Measurements from ENCODE around the gene VAMP2.

VAMP2 gene

GRCh38 chr17:8141741-8142140 lies 21.0 kb downstream of the VAMP2 start:
- DNase-seq: no peak

GRCh38 chr17:8141045-8141444 lies 21.7 kb downstream of the VAMP2 start:
- no peak for DNase-seq

GRCh38 chr17:8140065-8141029 lies 22.4 kb downstream of the VAMP2 start:
- DNase-seq: no peak

GRCh38 chr17:8138672-8139371 lies 23.9 kb downstream of the VAMP2 start:
- peak; percentile 95 for DNase-seq

GRCh38 chr17:8138374-8138671 lies 24.4 kb downstream of the VAMP2 start:
- no peak for DNase-seq

- DNase-seq: no peak
Measured at GRCh38 chr17:8137645-8138373, 24.9 kb downstream of the VAMP2 start.

- DNase-seq: no peak
Measured at GRCh38 chr17:8133941-8134340, 28.8 kb downstream of the VAMP2 start.

- DNase-seq: no peak
Measured at GRCh38 chr17:8133399-8133798, 29.3 kb downstream of the VAMP2 start.

- no peak for DNase-seq
Measured at GRCh38 chr17:8131844-8132441, 30.8 kb downstream of the VAMP2 start.

GRCh38 chr17:8128125-8128784 lies 34.5 kb downstream of the VAMP2 start:
- DNase-seq: no peak

GRCh38 chr17:8126491-8127066 lies 36.2 kb downstream of the VAMP2 start:
- DNase-seq: peak; percentile 21

- peak; percentile 51 for DNase-seq
Measured at GRCh38 chr17:8125947-8126490, 36.7 kb downstream of the VAMP2 start.

- no peak for DNase-seq
Measured at GRCh38 chr17:8125154-8125946, 37.4 kb downstream of the VAMP2 start.

- no peak for DNase-seq
Measured at GRCh38 chr17:8124350-8125153, 38.2 kb downstream of the VAMP2 start.

GRCh38 chr17:8123695-8124349 lies 38.9 kb downstream of the VAMP2 start, which contains the start of gene HES7:
HES7 (minus strand) TSS chr17:8124106; CDS start chr17:8124084, 22 bp downstream.
- DNase-seq: no peak

- DNase-seq: no peak
Measured at GRCh38 chr17:8122924-8123694, 39.6 kb downstream of the VAMP2 start.

- DNase-seq: no peak
Measured at GRCh38 chr17:8122422-8122923, 40.3 kb downstream of the VAMP2 start.

GRCh38 chr17:8121681-8122421 lies 40.9 kb downstream of the VAMP2 start:
- DNase-seq: no peak

Data from NCI-H526 treated with DMSO at 0.1 percent for 48 hours (cell line).